AG09319 (cell line): ENCODE results near the gene NFIX.
A peak's percentile ranks its signal among the peaks of the same experiment; 100 is the strongest.

ENCODE experiments used
- DNase-seq: peaks from one replicate; pipeline ENCODE4 v3.0.0-alpha.2; 2010; ENCODE audit warnings: low read depth; ENCODE audit errors: extremely low read depth
- TF ChIP-seq, protein P1 (sequence below): IDR thresholded peaks from 2 replicates; pipeline ENCODE4 v1.5.1; 2011; ENCODE audit warnings: low read depth, mild to moderate bottlenecking, inconsistent platforms, low read length, moderate library complexity

Gene NFIX

DNA sequence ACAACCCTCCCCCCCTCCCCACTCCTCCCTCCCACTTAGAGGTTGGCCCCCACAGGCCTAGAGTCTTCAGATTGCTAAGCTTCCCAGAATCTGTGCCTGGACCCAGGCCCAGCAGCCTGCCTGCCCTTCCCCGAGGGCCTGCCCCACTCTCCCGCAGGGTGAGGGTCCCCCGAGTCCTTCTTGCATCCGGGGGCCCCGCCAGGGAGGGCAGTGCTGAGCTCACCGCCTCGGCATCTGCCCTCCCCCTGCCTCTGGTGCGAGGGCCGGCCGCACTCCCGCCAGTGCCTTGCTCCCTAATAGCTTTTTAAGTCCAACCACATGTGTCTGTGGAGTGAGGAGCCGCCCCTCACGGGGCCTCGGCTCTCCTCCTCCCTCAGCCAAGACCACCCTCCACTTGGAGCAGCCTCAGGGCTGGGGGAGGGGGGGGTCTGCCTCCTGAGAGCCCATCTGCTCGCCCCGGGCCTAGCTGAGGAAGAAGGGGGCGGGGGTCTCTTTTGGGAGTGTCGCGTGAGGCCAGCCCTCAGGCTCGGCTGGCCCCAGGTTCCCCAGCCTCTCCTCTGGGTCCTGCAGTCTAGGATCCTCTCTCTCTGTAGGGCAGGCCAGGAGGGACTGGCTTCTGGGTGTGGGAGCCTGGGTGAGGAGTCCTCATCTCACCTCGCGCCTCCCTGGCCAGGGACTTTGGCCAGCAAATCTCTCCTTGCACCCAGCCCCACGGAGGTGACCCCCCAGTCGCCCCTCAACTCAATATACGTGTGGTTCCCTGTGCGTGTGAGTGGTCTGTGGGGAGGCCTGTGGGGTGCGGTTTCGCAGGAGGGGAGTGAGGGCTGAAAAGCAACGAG, 60.2 kb downstream of the NFIX start:
- TF ChIP-seq, protein P1, sequence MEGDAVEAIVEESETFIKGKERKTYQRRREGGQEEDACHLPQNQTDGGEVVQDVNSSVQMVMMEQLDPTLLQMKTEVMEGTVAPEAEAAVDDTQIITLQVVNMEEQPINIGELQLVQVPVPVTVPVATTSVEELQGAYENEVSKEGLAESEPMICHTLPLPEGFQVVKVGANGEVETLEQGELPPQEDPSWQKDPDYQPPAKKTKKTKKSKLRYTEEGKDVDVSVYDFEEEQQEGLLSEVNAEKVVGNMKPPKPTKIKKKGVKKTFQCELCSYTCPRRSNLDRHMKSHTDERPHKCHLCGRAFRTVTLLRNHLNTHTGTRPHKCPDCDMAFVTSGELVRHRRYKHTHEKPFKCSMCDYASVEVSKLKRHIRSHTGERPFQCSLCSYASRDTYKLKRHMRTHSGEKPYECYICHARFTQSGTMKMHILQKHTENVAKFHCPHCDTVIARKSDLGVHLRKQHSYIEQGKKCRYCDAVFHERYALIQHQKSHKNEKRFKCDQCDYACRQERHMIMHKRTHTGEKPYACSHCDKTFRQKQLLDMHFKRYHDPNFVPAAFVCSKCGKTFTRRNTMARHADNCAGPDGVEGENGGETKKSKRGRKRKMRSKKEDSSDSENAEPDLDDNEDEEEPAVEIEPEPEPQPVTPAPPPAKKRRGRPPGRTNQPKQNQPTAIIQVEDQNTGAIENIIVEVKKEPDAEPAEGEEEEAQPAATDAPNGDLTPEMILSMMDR, result no peak; the same call in 1 of the 2 replicates
- peak; percentile 89 for DNase-seq

DNA sequence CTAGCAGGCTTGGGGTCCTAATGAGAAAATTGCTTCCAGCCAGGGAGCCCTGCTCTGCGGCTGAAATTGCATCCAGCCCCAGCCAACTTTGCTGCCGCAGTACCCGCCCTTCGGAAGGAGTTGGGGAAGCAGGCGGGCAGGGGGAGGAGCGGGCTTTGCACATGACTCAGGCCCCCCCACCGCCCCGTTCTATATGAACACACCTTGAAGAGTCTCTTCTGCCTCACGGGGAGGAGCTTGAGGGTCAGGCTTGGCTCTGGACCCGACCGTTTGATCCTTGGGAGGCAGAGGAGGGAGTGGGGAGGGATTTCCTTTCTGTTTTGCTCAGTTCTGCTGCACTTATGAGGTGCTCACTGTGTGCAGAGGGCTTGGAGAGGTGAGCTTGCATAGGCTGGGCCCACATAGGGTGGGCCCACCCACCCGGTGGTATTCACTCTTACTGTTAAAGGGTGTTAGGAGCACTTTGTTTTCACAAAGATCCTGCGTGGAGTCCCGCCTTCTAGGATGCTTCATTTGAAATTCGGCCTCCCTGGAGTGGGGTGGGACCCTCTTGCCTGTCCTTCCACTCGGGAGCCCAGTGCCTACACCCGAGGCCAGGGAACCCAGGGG, 60.9 kb downstream of the NFIX start:
- peak; percentile 63 for DNase-seq
- TF ChIP-seq, protein P1, result no peak

DNA sequence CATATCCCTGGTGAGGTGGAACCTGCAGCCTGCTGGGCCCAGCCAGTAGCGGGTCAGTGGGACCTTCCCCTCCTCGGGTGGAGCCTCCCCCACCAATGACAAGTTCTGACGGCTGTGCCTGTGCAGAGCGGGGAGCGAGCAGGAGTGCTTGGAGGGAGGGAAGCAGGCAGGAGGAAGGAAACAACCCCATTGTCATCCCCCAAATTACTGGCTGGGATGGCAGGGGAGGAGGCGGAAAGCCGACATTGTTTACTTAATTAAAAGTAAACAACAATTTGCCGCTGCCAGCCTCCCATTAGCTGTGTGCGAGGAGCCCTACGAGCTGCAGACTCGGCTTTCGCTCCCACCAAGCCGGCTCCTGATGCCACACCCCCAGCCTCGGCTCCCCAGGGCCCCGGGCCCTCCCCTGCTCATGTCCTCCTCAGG, 61.9 kb downstream of the NFIX start:
- TF ChIP-seq, protein P1, result no peak
- DNase-seq, result no peak

DNA sequence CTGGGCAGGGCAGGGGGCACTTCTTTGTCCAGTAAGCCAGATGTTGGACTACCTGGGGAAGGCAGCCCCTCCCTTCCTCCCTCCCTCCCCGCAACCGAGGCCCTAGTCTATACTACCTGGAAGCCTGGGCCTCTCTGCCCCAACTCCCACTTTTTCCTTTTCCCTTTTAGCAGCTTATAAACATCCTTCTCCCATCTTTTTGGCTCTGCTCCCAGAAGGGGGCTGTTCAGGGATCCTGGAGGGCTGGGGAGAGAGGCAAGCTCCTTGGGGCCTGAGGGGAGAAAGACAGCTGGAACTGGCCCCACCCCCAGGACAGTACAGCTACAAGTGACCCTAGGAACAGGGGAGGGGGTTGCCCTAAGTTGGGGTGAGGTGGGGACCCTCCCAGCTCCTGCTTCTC, 62.5 kb downstream of the NFIX start:
- TF ChIP-seq, protein P1, result no peak
- no peak for DNase-seq

DNA sequence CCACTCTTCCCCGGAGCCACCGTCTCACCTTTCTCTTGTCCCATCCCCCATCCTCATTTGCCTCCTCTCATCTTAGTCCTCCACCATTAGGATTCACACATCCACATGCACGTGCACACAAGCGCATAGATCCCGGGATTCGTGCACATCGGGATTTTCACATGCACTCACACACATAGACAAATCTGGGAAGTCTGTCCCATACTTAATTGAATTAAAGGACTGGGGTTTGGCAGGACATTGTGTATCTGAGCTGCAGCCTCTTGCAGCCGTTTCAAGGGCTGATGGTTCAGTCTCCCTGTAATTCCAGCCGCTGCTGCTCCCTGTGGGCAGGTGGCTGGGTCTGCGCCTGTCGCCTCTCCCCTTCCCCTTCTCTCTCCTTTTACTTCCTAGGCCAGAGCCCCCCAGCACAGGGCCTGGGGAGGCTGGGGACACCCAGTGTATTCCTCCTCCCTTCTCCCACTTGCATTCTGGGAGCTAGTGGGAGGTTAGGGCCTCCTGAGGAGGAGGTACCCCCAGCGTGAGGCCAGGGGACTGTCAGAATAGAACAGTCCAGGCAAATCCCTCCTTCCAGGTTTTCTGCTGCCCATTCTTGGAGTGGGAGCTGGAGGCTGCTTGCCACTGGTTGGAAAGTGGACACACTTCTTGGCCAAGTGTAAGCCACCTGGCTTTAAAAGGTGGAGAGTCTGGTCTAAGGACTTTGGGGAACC, 63.8 kb downstream of the NFIX start:
- TF ChIP-seq, protein P1, result peak; percentile 8
- DNase-seq, result no peak

DNA sequence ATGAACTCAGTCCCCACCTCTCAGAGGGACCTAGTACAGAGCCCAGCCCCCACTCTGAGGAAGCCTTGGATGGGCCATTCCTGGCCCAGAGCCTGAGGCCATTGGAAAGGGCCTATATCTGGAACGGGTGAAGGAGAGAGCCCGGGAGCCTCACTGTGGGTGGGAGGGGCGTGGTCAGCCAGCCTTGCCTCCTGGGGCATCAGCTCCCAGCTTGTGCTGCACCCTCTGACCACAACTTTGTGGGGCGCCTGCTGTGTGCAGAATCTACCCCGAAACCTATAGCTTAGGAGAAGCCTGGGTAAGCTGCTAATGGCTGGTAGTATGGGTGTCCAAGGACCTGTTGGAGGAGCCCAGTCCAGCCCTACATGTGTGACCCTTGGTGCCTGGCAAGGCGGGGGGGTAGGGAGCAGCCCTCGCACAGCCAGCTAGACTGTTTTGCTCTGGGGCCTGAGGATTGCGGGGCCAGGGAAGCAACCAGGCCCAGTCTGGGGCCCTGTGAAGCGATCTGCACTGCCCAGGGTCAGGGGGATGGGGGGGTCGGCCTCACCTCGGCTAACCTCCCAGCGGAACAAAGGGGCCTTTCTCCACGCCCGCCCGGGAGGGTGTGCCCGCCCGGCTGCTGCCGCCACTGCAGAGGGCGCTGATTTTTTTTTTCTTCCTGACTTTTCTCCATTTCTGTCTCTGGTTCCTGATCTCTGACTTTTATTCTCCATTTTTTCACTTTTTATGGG, 65.1 kb downstream of the NFIX start:
- TF ChIP-seq, protein P1, result no peak
- DNase-seq, result no peak
